SK-N-SH (cell line): ENCODE results near the gene NSMCE3.

Experiments
- EP300 ChIP-seq, 2 experiments: IDR thresholded peaks; 2 replicates each; pipeline versions ENCODE4 v1.4.0 to v1.6.1; 2012; ENCODE audit warnings: borderline replicate concordance in 1 of 2, low read depth in 1 of 2, low read length in 1 of 2
- EZH2phosphoT487 ChIP-seq: fragments of 200-600 bp; sonication (generic); IDR thresholded peaks from 2 replicates; pipeline ENCODE4 v1.6.1; 2017; ENCODE audit warnings: low read depth, mixed run types, mild to moderate bottlenecking, antibody characterized with exemption, moderate library complexity, borderline replicate concordance
- FOSL2 ChIP-seq: IDR thresholded peaks from 2 replicates; pipeline ENCODE4 v1.4.0; 2012; ENCODE audit warnings: low read depth, mild to moderate bottlenecking, moderate library complexity, borderline replicate concordance
- GABPA ChIP-seq: IDR thresholded peaks from 2 replicates; pipeline ENCODE4 v1.4.0; 2012; ENCODE audit warnings: low read depth, mild to moderate bottlenecking
- MXI1 ChIP-seq: IDR thresholded peaks from 2 replicates; pipeline ENCODE4 v1.6.1; 2012; ENCODE audit warnings: mild to moderate bottlenecking, low read depth, low read length, improper control_type of control experiment
- POLR2AphosphoS5 ChIP-seq: IDR thresholded peaks from 2 replicates; pipeline ENCODE4 v1.6.1; 2012; ENCODE audit warnings: low read depth, low read length
- RFX5 ChIP-seq: IDR thresholded peaks from 2 replicates; pipeline ENCODE4 v1.6.1; 2012; ENCODE audit warnings: mild to moderate bottlenecking, improper control_type of control experiment, low read length
- SMC3 ChIP-seq: IDR thresholded peaks from 2 replicates; pipeline ENCODE4 v1.6.1; 2012; ENCODE audit warnings: low read depth, low read length, improper control_type of control experiment
- TAF1 ChIP-seq: IDR thresholded peaks from 2 replicates; pipeline ENCODE4 v1.6.1; 2012; ENCODE audit warnings: low read depth, mild to moderate bottlenecking, low read length, moderate library complexity, borderline replicate concordance
- TCF12 ChIP-seq: IDR thresholded peaks from 2 replicates; pipeline ENCODE4 v1.4.0; 2012
- ZBTB33 ChIP-seq: IDR thresholded peaks from 2 replicates; pipeline ENCODE4 v1.4.0; 2012; ENCODE audit warnings: low read depth, borderline replicate concordance
- TF ChIP-seq, protein P1 (sequence below): fragments of 200-600 bp; sonication (generic); IDR thresholded peaks from 2 replicates; pipeline ENCODE4 v1.6.1; 2017; ENCODE audit warnings: antibody characterized with exemption, mild to moderate bottlenecking, moderate library complexity
- TF ChIP-seq, protein P2 (sequence below): IDR thresholded peaks from 2 replicates; pipeline ENCODE4 v1.4.0; 2012; ENCODE audit warnings: low read depth
- TF ChIP-seq, protein P3 (sequence below): IDR thresholded peaks from 2 replicates; pipeline ENCODE4; 2012

DNA sequence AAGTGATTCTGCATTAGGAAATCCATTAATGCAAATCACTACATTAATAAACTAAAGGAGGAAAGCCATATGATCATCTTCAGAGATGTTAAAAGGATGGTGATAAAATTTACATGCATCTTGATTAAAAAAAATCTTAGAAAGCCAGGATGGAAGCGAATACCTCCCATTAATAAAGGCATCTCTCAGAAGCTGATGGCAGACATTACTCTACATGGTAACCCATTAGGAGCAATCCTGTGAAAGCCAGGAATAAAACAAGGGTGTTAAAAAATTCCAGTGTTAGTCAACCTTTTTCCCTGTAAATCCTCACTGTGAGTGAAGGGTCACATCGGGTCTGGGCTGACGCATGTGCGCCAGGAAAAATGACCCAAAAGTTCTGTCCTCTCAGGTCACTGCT lies 25.5 kb downstream of the NSMCE3 start:
- TF ChIP-seq TAF1 (no peak), MXI1 (no peak), EZH2phosphoT487 (no peak), POLR2AphosphoS5 (no peak), FOSL2 (no peak), TCF12 (no peak), GABPA (no peak), SMC3 (no peak), EP300 (IDR thresholded peaks at IDR 0.05; ENCODE audit: borderline replicate concordance in 1 of 2, low read depth in 1 of 2, low read length in 1 of 2) (no peak), RFX5 (no peak), ZBTB33 (no peak)
- TF ChIP-seq, protein P1, sequence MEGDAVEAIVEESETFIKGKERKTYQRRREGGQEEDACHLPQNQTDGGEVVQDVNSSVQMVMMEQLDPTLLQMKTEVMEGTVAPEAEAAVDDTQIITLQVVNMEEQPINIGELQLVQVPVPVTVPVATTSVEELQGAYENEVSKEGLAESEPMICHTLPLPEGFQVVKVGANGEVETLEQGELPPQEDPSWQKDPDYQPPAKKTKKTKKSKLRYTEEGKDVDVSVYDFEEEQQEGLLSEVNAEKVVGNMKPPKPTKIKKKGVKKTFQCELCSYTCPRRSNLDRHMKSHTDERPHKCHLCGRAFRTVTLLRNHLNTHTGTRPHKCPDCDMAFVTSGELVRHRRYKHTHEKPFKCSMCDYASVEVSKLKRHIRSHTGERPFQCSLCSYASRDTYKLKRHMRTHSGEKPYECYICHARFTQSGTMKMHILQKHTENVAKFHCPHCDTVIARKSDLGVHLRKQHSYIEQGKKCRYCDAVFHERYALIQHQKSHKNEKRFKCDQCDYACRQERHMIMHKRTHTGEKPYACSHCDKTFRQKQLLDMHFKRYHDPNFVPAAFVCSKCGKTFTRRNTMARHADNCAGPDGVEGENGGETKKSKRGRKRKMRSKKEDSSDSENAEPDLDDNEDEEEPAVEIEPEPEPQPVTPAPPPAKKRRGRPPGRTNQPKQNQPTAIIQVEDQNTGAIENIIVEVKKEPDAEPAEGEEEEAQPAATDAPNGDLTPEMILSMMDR: no peak
- TF ChIP-seq, protein P2, sequence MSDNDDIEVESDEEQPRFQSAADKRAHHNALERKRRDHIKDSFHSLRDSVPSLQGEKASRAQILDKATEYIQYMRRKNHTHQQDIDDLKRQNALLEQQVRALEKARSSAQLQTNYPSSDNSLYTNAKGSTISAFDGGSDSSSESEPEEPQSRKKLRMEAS: no peak
- TF ChIP-seq, protein P3, sequence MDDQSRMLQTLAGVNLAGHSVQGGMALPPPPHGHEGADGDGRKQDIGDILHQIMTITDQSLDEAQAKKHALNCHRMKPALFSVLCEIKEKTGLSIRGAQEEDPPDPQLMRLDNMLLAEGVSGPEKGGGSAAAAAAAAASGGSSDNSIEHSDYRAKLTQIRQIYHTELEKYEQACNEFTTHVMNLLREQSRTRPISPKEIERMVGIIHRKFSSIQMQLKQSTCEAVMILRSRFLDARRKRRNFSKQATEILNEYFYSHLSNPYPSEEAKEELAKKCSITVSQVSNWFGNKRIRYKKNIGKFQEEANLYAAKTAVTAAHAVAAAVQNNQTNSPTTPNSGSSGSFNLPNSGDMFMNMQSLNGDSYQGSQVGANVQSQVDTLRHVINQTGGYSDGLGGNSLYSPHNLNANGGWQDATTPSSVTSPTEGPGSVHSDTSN: no peak
